GM11168 (cell line): ENCODE results near the gene NKX2-8.

Experiments used
- in situ Hi-C: fragments of 300-500 bp; cut with MboI; formaldehyde crosslinking; loops from one replicate; pipeline ENCODE4 v1.12.0; 2022; ENCODE audit warnings: low sequenced_read_pairs; ENCODE audit not compliant: unreplicated experiment

Gene NKX2-8

GRCh38 chr14:36582011-36582873 is at the start of gene NKX2-8:
TSS of gene NKX2-8 (minus strand) at chr14:36582614. CDS start at chr14:36582389, 225 bp downstream.
- in situ Hi-C loops: no loop called here

- in situ Hi-C loops: no loop called here
Measured at GRCh38 chr14:36627981-36628380, 45.6 kb upstream of the NKX2-8 start.

GRCh38 chr14:36626151-36626550 is 43.7 kb upstream of the NKX2-8 start:
- in situ Hi-C loops: no loop called here

- in situ Hi-C loops: no loop called here
Measured at GRCh38 chr14:36625436-36625835, 43.0 kb upstream of the NKX2-8 start.

- in situ Hi-C loops: no loop called here
Measured at GRCh38 chr14:36625014-36625413, 42.6 kb upstream of the NKX2-8 start.

GRCh38 chr14:36619853-36620252 is 37.4 kb upstream of the NKX2-8 start:
- in situ Hi-C loops: no loop called here

- in situ Hi-C loops: no loop called here
Measured at GRCh38 chr14:36619131-36619530, 36.7 kb upstream of the NKX2-8 start.

- in situ Hi-C loops: no loop called here
Measured at GRCh38 chr14:36618641-36619040, 36.2 kb upstream of the NKX2-8 start.

- in situ Hi-C loops: no loop called here
Measured at GRCh38 chr14:36617824-36618223, 35.4 kb upstream of the NKX2-8 start.

GRCh38 chr14:36605506-36605857 is 23.1 kb upstream of the NKX2-8 start:
- in situ Hi-C loops: no loop called here

- in situ Hi-C loops: no loop called here
Measured at GRCh38 chr14:36604757-36605505, 22.5 kb upstream of the NKX2-8 start.

GRCh38 chr14:36600431-36600830 is 18.0 kb upstream of the NKX2-8 start:
- in situ Hi-C loops: no loop called here

GRCh38 chr14:36591482-36591881 is 9.1 kb upstream of the NKX2-8 start:
- in situ Hi-C loops: no loop called here

GRCh38 chr14:36588788-36589187 is 6.4 kb upstream of the NKX2-8 start:
- in situ Hi-C loops: no loop called here

- in situ Hi-C loops: no loop called here
Measured at GRCh38 chr14:36588119-36588518, 5.7 kb upstream of the NKX2-8 start.

- in situ Hi-C loops: no loop called here
Measured at GRCh38 chr14:36585100-36585499, 2.7 kb upstream of the NKX2-8 start.

- in situ Hi-C loops: no loop called here
Measured at GRCh38 chr14:36583893-36584811, 1.7 kb upstream of the NKX2-8 start.

GRCh38 chr14:36583242-36583892 is 953 bp upstream of the NKX2-8 start:
- in situ Hi-C loops: no loop called here

- in situ Hi-C loops: no loop called here
Measured at GRCh38 chr14:36582874-36583241, 444 bp upstream of the NKX2-8 start.
